ENCODE data around the gene BCAS3. TPM values are rescaled to one million over a fixed set of nuclear protein-coding genes. Genes with fewer than 3 reads are reported as not detected.

Gene BCAS3
- total RNA-seq, 1 donor from 2014 or later: 43.6 TPM

DNA sequence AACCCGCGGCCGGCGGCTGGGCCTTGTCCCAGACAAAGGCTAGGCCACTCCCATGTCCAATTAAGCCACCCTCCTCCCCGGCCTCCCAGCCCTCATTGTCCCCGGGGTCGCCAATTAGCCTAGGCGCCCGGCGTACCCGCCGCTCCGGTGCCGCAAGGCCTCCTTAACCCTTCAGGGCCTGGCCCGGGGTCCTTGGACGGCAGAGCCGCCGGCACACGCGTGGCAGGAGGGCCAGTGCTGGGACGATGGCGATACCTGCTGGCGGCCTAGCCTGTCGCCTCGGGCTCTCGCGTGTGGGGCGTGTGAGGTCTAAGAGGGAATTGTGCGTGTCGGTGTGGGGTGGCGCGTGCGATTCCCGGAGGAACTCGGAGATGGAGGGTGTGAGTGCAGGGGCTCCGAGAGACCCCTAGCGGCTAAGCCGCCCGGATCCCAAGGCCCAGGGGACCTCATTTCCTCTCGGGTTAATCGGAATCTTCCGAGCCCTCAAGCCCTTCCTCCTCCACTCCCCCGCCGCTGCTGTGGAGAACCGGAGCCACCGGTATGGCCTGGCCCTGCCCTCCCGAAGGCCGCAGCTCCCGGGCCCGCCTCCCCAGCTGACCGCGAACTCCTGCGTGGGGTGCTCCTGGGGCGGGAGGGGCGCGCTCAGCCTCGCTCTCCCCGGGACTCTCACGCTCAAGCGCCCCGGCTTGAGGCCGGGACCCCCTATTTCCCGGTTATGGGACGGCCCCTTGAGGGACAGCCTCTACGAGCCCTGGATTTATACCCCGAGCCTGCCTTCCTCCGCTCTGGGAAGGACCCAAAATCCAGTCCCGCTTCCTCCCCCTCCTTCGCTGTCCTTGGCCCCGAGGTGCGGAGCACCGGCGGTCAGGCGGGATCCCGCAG, 733.9 kb downstream of the BCAS3 start:
- DNase-seq: peak; percentile 55

DNA sequence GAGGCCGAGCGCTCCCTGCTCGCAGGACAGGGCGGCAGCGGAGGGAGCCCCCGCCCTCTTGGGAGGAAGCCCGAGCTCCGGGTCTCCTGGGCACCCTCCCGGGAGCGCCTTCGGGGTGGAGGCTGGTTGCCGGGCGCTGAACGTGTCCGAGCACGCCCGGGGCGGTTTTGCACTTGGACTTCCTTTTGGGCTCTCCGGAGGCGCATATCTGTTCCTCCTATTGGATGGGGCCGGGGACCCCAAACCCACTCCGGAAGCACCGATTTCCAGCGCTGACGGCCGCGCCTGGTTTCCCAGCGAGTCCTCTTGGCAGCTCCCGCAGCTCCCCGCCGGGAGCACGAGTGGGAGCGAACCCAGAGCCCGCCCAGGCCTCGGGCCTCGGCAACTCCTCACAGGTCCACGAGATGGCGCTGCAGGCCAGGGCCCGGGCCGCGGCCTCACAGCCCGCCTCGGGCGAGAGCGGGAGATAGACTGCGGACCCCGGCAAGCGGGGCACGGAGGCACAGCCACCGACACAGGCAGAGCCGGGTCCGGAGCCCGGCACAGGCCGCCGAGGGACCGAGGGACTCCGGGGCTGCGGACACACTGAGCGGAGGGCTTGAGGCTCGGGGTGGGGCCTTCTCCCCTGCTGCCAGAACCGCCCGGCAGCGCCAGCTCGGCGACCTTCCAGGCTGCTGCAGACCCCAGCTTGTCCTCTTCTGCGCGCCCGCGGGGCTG, 734.6 kb downstream of the BCAS3 start:
- peak; percentile 87 for DNase-seq

DNA sequence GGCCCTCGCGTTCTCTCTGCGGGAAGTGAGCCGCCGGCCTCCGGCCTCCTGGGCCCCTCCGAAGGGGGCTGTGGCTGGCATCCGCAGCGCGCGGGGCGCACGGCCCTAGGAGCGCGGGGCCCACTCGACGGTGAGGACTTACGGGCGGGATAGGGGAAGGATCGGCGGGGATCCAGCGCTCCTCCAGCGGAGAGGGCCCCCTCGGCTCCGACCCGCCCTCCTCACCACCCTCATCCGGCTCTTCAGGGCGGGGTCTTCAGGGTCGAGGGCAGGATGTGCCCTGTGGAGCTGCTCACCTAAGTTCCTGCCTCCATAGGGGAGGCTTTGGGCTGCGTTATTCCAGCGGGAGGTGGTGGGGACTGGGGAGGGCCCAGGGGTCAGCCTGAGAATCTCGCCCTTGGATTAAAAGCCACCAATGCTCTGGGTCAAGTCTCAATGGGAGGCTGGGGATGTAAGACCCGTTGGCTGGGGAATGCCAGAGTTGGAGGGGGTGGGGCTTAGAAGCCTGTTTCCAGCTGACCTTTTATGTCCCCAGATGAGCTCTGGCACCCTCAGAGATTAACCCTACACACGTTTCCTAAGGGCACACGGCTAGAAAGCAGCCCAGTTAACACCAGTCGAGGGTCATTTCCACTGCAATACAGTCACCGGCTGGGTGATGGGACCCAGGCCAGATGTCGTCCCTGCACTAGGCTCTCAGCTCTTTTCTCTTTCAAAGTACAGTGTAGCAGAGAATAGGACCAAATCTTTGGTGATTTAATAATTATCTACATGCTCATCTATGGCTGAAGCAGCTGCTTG, 735.4 kb downstream of the BCAS3 start:
- no peak for DNase-seq

DNA sequence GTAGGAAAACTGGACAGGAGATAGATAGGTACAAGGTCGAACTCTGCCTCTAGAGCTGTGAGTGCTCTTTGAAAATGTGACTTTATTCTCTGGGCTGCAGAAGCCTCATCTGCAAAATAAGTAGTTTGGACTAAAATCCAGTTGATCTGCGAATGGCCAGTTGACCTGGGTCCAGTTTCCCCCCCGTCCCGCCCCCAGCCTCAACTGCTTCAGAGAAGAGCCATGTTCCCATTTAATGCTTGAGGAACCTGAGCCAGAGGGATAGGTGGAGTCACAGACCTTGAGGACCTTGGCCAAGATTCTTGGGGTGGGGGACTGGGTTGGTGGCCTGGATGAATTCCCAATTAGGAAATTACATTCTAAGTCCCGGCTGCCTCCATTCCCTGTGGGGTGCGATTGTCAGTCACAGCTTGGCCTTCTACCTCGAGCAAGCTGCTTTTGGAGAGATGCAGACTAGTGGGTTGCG, 736.0 kb downstream of the BCAS3 start:
- DNase-seq: no peak

DNA sequence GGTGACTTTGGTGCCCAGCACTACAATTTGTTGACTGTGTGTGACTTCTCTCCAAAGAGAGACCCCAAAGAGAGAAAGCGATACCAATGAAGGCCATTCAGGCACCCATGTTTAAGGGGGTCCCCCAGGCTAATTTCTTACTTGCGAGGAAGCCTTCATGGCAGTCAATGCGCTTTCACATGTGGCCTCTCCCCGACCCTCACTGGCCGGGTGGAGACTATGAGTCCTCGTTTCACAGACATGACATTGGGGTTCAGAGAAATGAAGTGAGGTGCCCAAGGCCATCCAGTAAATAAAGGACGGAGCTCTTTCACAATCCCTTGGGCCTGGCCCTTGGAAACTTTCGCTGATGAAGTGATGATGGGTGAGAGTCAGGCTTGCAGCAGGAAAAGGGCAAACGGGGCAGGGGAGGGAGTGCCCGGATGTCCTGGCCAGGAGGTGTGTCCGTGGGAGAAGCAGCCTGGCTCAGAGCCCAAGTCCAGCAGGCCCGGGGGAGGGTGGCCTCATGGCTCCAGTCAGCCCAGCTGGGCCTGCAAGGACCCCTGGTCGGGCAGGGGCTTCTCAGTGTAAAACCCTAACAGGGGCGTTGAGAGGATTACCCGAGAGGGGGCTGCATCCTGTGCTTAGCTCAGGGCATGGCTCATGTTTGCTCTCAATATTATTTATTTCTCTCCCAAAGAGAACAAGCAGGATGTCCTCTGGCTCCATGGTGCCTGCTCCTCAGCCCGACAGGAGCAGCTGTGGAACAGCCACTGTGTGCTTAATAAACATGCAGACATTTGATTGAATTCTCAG, 736.7 kb downstream of the BCAS3 start:
- DNase-seq: no peak

DNA sequence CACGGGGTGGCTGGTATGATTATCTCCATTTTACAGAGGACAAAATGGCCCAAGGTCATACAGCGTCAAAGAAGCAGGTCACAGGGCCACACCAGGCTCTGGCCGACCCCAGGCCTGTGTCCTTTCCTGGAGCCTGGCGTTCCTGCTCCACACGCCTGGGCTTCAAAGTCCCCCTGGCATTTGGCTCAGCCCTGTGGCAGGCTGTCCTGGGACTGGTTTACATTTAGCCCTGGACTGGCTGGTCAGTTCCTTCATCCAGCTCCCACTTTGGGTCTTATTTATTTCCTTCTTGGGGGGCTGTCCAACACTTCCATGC, 737.2 kb downstream of the BCAS3 start:
- DNase-seq: no peak

DNA sequence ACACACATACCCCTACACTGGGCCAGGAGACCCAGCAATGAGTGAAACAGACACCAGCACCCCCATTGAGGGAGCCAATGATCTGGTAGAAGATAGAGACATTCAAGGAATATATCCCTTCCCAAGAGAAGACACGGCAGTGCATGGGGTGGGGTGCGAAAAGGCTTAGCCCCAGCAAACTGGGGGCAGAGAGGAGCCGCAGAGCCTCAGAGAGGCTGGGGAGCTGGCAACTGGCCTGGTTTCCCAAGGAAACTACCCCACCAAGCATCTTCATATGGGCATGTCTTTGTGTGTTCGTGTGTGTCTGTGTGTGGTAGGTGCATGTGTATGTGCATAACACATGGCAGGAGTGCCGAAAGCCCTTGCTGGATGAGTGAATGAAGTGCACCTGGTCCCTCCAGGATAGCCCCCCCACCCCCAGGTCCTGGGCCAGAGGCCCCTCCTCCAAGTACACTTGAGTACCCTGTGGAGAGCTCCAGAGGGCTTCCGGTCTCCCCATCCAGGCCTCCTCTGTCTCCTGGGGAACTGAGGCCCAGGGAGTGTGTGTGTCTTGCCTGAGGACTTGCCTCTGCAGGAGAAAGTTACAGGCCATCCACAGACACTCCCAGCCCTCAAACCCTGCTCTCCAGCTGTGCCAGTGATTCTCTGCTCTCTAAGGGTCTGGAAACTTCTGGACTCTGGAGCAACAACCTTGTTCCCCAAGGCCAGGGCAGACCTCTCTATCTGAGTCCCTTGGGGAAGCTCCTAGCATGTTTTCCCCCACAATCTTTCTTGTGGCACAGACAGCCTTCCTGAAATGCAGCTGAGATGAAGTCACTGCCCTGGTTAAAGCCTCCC, 737.9 kb downstream of the BCAS3 start:
- DNase-seq: no peak

DNA sequence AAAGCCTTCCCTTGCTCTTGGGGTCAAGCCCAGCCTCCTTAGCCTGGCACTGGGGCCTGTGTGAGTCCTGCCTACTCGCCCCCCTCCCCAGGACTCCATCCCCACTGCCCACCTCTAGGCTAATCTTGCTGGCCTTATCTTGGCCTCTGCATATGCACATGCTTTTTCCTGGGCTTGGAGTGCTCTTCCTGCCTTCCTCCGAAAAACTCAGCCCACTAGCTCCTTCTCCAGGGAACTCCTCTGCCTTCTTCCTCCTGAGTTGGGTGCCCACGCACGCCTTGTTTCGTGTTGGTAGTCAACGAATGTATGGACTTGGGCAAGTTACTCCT, 738.5 kb downstream of the BCAS3 start:
- no peak for DNase-seq

DNA sequence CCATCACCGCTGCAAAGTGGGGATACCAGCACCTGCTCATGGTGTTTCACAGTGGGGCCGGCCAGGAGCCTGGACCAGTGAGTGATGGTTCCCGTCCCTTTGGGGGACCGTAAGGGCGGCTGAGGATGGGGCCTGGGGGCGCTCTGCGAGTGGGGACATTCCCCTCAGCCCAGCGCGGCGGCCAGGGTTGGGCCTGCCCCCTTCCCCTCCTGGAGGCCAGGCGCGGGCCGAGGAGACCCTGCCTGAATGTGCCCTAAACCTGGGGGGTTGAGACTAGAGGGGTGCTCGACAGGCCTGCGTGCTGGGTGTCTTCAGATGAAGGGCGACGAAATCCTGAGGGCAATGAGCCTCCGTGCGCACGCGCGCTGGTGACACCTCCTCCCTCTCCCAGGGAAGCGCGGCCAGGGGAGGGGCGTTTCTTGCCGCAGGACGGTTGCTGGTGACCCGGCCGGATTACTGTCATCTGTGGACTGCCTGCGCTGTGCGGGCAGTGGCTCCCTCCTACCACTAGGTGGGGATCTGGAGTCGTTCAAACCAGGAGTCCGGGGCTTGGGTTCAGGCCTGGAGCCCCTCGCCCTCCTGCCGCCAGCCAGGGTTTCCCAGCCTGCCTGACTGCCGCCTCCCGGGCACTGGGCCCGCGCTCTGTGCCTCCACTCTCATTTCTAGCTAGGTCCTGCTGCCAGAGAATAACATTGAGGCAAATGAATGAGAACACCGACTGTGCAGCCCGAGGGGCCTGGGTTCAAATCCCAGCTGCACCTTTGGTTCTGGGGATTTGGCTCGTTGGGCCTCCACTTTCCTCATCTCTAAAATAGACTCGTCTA, 739.1 kb downstream of the BCAS3 start:
- peak; percentile 68 for DNase-seq

DNA sequence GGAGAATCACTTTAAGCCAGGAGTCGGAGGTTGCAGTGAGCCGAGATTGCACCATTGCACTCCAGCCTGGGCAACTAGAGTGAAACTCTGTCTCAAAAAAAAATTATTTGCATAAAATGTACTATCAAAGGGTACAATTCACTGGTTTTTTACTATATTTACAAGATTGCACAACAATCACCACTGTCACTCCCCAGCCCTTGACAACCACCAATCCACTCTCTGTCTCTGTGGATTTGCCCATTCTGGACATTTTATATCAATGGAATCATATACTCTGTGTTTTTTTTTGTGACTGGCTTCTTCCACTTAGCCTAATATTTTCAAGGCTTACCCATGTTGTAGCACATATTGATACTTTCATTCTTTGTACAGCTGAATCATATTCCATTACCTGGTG, 740.8 kb downstream of the BCAS3 start:
- no peak for DNase-seq

DNA sequence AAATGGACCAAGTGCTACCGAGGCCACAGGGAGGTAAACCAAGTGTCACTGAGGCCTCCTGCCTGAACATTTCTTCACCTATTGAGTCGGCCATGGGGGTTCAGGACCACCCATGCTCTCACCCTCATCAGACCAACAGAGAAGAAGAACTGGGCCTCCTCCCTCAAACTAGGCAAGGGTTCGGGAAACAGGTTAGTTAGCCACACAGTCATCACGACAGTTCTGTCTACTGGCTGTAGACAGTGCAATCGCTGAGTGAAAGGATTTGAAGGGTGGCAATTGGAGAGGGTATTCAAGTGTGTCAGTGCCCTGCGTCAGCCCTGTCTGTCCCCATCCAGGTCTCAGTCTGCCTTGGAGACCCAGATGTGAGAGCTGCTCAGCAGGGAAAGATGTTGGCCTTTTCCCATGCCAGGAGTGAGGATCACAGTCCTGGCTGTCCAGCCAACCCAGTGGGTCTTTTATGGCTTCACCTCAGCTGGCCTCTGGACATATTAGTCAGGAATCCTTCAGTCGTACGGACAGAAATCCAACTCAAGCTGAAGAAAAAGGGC, 741.9 kb downstream of the BCAS3 start:
- no peak for DNase-seq

DNA sequence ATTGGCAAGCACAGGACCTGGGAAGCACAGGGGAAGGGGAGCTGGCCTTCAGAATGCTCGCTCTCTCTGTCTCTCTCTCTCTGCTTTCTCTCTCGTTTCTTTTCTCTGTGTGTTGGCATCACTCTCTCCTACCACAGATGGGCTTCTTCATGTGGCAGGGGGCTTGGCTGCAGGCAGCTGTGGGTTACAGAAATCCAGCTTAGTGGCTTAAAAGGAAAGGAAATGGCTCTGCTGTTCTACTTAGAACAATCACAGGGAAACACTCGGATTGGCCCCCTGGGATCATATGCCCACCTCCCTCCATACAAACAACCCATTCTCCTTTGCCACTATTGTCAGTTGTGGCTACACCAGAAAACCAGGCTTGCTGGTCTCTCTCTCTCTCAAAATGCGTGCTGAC, 742.4 kb downstream of the BCAS3 start:
- DNase-seq: no peak

DNA sequence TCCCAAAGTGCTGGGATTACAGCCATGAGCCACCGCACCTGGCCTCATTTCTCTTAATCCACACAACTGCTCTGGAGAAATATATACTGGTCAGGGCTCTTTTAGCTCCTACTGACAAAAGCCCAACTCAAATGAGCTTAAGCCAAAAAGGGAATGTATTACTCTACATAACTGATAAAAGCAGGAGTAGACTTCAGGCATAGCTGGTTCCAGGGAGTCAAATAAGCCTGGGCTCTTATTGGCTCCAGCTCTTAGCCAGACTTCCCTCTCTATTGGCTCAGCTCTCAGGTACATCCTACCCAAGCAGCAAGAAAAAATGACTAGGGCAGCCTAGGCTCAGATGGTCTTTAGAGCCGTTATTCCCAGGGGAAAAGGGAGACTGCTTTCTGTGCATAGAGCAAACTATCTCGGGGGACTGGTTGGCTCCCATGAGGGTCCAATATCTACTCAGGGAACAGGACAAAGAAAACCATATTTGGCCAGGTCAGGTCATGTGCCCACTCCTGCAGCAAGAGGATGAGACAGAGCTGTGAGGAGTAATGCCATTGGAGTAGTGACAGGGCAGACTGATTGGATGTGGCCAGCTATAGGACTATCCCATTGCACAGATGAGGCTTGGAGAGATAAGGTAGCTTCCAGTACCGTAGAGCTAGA, 743.2 kb downstream of the BCAS3 start:
- no peak for DNase-seq

DNA sequence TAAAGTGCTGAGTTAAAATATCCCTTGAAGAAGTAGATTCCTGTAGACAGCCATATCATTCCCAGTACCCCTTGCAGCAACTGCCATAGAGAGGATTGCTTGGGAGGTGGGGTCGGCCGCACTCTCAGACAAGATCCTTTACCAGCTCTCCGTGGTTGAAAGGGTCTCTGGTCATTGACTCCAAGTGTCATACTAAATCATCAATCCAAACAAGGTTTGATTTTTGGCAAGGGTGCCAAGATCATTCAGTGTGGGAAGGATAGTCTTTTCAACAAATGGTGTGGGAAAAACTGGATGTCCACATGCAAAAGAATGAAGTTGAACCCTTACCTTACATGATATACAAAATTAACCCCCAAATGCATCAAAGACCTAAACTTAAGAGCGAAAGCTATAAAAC, 743.8 kb downstream of the BCAS3 start:
- no peak for DNase-seq

DNA sequence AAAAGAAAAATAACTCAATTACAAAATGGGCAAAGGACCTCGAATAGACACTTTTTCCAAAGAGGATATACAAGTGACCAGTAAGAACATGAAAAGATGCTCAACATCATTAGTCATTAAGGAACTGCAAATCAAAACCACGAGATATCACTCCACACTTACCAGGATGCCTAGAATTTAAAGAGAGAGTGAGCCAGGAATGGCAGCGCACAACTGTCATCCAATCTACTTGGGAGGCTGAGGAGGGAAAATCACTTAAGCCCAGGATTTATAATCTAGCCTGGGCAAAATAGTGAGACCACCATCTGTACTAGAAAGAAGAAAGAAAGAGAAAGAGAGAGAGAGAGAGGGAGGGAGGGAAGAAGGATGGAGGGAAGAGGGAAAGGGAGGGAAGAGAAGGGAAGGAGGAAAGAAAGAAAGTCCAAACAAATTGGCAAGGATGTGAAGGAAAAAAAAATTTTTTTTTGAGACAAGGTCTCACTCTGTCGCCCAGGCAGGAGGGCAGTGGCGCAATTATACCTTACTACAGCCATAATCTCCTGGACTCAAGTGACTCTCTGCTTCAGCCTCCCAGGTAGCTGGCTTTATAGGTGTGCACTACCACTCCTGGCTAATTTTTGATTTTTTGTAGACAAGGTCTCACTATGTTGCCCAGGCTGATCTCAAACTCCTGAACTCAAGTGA, 744.6 kb downstream of the BCAS3 start:
- no peak for DNase-seq

DNA sequence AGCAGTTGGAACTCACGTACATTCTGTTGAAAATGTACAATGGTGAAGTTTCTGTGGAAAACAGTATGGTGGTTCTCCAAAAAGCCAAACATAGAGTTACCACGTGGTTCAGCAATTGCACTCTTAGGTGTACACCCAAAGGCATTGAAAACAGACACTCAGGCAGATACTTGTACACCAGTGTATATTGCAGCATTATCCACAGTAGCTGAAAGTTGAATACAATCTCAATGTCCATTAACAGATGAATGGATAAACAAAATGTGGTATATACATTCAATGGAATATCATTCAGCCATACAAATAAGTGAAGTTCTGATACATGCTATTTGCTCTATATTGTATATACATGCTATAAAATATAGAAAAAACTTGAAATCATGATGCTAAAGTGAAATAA, 745.2 kb downstream of the BCAS3 start:
- DNase-seq: no peak

DNA sequence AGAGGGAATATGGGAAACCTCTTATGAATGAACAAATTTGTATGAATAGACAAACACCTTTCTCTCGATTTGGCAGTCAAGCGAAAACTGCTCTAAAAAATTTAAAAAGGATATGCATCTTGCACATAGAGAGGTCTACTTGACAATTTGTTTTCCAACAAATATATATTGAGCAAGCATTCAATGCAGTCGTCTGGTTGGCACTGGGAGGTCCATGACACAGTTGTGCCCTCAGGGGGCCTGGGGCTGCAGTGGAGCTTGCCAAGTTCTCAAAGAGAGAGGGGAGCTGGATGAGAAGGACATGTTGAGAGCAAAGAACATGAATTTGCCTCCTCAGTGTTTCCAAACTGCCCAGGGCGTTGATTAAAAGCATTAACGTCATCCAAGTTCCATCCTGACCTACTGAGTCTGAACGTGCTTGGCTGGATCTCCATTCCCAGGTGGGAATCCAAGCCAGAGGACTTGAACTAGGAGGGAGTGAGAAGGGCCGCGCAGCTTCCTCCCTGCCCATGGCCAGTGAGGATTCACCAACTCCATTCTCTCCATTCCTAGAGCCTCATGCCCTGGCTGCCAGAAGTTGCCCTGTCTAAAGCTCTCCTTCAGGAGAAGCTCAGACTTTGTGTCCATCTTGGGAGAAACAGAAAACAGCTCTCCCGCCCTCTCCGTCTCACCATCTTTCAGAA, 746.5 kb downstream of the BCAS3 start:
- no peak for DNase-seq

All from skin of body (tissue), 2 donors.